HCT116 (cell line): Measurements from ENCODE around the gene TWIST1. TPM values are rescaled to one million over a fixed set of nuclear protein-coding genes. Genes with fewer than 3 reads are reported as not detected.

Experiments used
- ATAC-seq: fragments of 200-7000 bp; cut with Tn5 transposase; 2 replicates; pipeline ENCODE4 v1.9.1; 2020; ENCODE audit warnings: mild to moderate bottlenecking, moderate library complexity
- BruUV-seq: library from RNA; stranded (reverse); fragments of 400-500 nt; replicated peaks from 2 replicates; lab custom pipeline; 2021; lab: Mats Ljungman, UMichigan
- CTCF ChIA-PET: fragments of 300-600 bp; sonication (Branson Sonifier 250); formaldehyde crosslinking; loops from one replicate; lab custom pipeline; 2021; ENCODE audit warnings: antibody characterized with exemption; lab: Charles Lee
- POLR2A ChIA-PET: fragments of 300-600, 350-600 bp; sonication (Branson Sonifier 250); formaldehyde crosslinking; loops from one replicate; lab custom pipeline; 2021; ENCODE audit warnings: antibody characterized with exemption; lab: Charles Lee
- RAD21 ChIA-PET, 2 experiments: fragments of 300-600 bp; sonication (Branson Sonifier 250); formaldehyde crosslinking; loops; one replicate each; lab custom pipeline; 2023; ENCODE audit warnings: low total read pairs in 2 of 2; ENCODE audit not compliant: uncharacterized antibody in 2 of 2, unreplicated experiment in 2 of 2, low non-redundant PET in 1 of 2; lab: Charles Lee
- DNase-seq: peaks from one replicate; pipeline ENCODE4 v3.0.0-alpha.2; 2010; ENCODE audit warnings: low read depth, low spot score
- H2AFZ ChIP-seq: fragments of 200-600 bp; shearing (Covaris generic), sonication (generic); 2 replicates; pipeline ENCODE4 v1.6.1; 2017; ENCODE audit warnings: low read depth, mixed run types, mixed read lengths, antibody characterized with exemption, low read length; ENCODE audit not compliant: poor library complexity, severe bottlenecking
- H3K27ac ChIP-seq: 2 replicates; pipeline ENCODE4 v1.5.1; 2012; ENCODE audit warnings: low read depth, low read length
- H3K27me3 ChIP-seq: fragments of 200-600 bp; sonication (generic); 2 replicates; pipeline ENCODE4 v1.6.1; 2016; ENCODE audit warnings: mixed run types, low read length, mixed read lengths; ENCODE audit not compliant: insufficient read depth
- H3K36me3 ChIP-seq, 2 experiments: fragments of 200-500 bp in 1 of 2; fragments of 200-600 bp in 1 of 2; sonication (Bioruptor generic) in 1 of 2; sonication (generic) in 1 of 2; 2 replicates each; pipeline versions ENCODE4 v1.5.1 to v1.6.1; 2014 to 2016; ENCODE audit warnings: low read length in 2 of 2, inconsistent platforms in 1 of 2, mixed read lengths in 1 of 2, mixed run types in 1 of 2; ENCODE audit not compliant: insufficient read depth in 2 of 2, control insufficient read depth in 1 of 2
- H3K4me1 ChIP-seq, 2 experiments: fragments of 200-600 bp in 1 of 2; sonication (generic) in 1 of 2; 2 replicates each; pipeline versions ENCODE4 v1.5.1 to v1.6.1; 2012 to 2017; ENCODE audit warnings: low read length in 2 of 2, inconsistent platforms in 1 of 2, mild to moderate bottlenecking in 1 of 2, mixed read lengths in 1 of 2, mixed run types in 1 of 2, moderate library complexity in 1 of 2; ENCODE audit not compliant: insufficient read depth in 2 of 2, control insufficient read depth in 1 of 2
- H3K4me2 ChIP-seq: fragments of 200-600 bp; sonication (generic); 2 replicates; pipeline ENCODE4 v1.6.1; 2017; ENCODE audit warnings: mixed run types, low read length, mixed read lengths
- H3K4me3 ChIP-seq, 2 experiments: fragments of 200-600 bp in 1 of 2; sonication (generic) in 1 of 2; replicated peaks in 1 of 2; 2 replicates each; pipeline ENCODE4 v1.5.1; 2011 to 2016; ENCODE audit warnings: low read length in 2 of 2, control low read depth in 1 of 2, low read depth in 1 of 2, mild to moderate bottlenecking in 1 of 2, mixed read lengths in 1 of 2, mixed run types in 1 of 2
- H3K79me2 ChIP-seq: fragments of 200-600 bp; sonication (generic); 2 replicates; pipeline ENCODE4 v1.6.1; 2017; ENCODE audit warnings: mild to moderate bottlenecking, mixed run types, low read length, moderate library complexity, mixed read lengths; ENCODE audit not compliant: insufficient read depth
- H3K9ac ChIP-seq: fragments of 200-600 bp; sonication (generic); 2 replicates; pipeline ENCODE4 v1.6.1; 2016; ENCODE audit warnings: low read length, mixed read lengths
- H3K9me2 ChIP-seq: fragments of 200-600 bp; sonication (generic), shearing (Covaris generic); 2 replicates; pipeline ENCODE4 v1.6.1; 2017; ENCODE audit warnings: mixed run types, mild to moderate bottlenecking, moderate library complexity; ENCODE audit not compliant: insufficient read depth
- H3K9me3 ChIP-seq, 2 experiments: fragments of 200-500 bp in 1 of 2; fragments of 200-600 bp in 1 of 2; sonication (Bioruptor generic) in 1 of 2; sonication (generic) in 1 of 2; 2 replicates each; pipeline ENCODE4 v1.6.1; 2014 to 2017; ENCODE audit warnings: low read length in 2 of 2, mixed read lengths in 2 of 2, inconsistent platforms in 1 of 2, low read depth in 1 of 2, mild to moderate bottlenecking in 1 of 2, mixed run types in 1 of 2, moderate library complexity in 1 of 2; ENCODE audit not compliant: control insufficient read depth in 1 of 2, insufficient read depth in 1 of 2
- H4K20me1 ChIP-seq: fragments of 200-600 bp; sonication (generic), shearing (Covaris generic); 2 replicates; pipeline ENCODE4 v1.6.1; 2017; ENCODE audit warnings: mixed run types, mild to moderate bottlenecking, moderate library complexity; ENCODE audit not compliant: insufficient read depth
- ATF3 ChIP-seq: IDR thresholded peaks from 2 replicates; pipeline ENCODE4 v1.6.1; 2012
- CBX3 ChIP-seq: IDR thresholded peaks from 2 replicates; pipeline ENCODE4 v1.6.1; 2012; ENCODE audit warnings: low read depth
- CEBPB ChIP-seq: IDR thresholded peaks from 2 replicates; pipeline ENCODE4 v1.6.1; 2012; ENCODE audit warnings: low read depth
- CTCF ChIP-seq, 3 experiments: fragments of 200-600 bp in 1 of 3; sonication (generic) in 1 of 3; IDR thresholded peaks in 2 of 3; conservative IDR thresholded peaks in 1 of 3; 2 replicates each; pipeline ENCODE4 v1.5.1; 2012 to 2017; ENCODE audit warnings: low read depth in 2 of 3, low read length in 2 of 3, antibody characterized with exemption in 1 of 3, borderline replicate concordance in 1 of 3, control low read depth in 1 of 3, mild to moderate bottlenecking in 1 of 3, mixed read lengths in 1 of 3, mixed run types in 1 of 3, moderate library complexity in 1 of 3; ENCODE audit not compliant: insufficient read depth in 1 of 3
- EGR1 ChIP-seq: IDR thresholded peaks from 2 replicates; pipeline ENCODE4 v1.6.1; 2012; ENCODE audit warnings: low read depth
- EZH2 ChIP-seq: fragments of 200-600 bp; sonication (generic); IDR thresholded peaks from 2 replicates; pipeline ENCODE4 v1.6.1; 2017; ENCODE audit warnings: antibody characterized with exemption, mixed run types
- EZH2phosphoT487 ChIP-seq: fragments of 200-600 bp; IDR thresholded peaks from 2 replicates; pipeline ENCODE4 v1.6.1; 2018; ENCODE audit warnings: antibody characterized with exemption, borderline replicate concordance
- FOSL1 ChIP-seq: IDR thresholded peaks from 2 replicates; pipeline ENCODE4 v1.6.1; 2012; ENCODE audit warnings: low read depth
- JUND ChIP-seq: IDR thresholded peaks from 2 replicates; pipeline ENCODE4 v1.6.1; 2012
- POLR2A ChIP-seq: IDR thresholded peaks from 2 replicates; pipeline ENCODE4 v1.7.0; 2011; ENCODE audit warnings: borderline replicate concordance; ENCODE audit not compliant: insufficient read depth, insufficient read length; ENCODE audit errors: extremely low read depth
- POLR2AphosphoS5 ChIP-seq: IDR thresholded peaks from 2 replicates; pipeline ENCODE4 v1.6.1; 2011; ENCODE audit warnings: mild to moderate bottlenecking, low read depth, low read length, moderate library complexity
- RAD21 ChIP-seq: IDR thresholded peaks from 2 replicates; pipeline ENCODE4 v1.6.1; 2012; ENCODE audit warnings: low read depth, mild to moderate bottlenecking
- REST ChIP-seq: IDR thresholded peaks from 2 replicates; pipeline ENCODE4 v1.6.1; 2012; ENCODE audit warnings: low read depth
- SIN3A ChIP-seq: IDR thresholded peaks from 2 replicates; pipeline ENCODE4 v1.6.1; 2012; ENCODE audit warnings: low read depth
- SP1 ChIP-seq: IDR thresholded peaks from 2 replicates; pipeline ENCODE4 v1.6.1; 2012; ENCODE audit warnings: low read depth
- SRF ChIP-seq: IDR thresholded peaks from 2 replicates; pipeline ENCODE4 v1.6.1; 2012; ENCODE audit warnings: low read depth
- YY1 ChIP-seq: IDR thresholded peaks from 2 replicates; pipeline ENCODE4 v1.6.1; 2011; ENCODE audit warnings: low read length, low read depth, moderate library complexity, mild to moderate bottlenecking; ENCODE audit not compliant: insufficient replicate concordance; ENCODE audit errors: extremely low read depth
- ZFX ChIP-seq: fragments of 450-650 bp; IDR thresholded peaks from 2 replicates; pipeline ENCODE4 v1.6.1; 2017
- intact Hi-C: fragments of 100-400 bp; cut with micrococcal nuclease; formaldehyde crosslinking; loops from 2 replicates; pipeline ENCODE4 v1.10.0; 2022
- total RNA-seq: library from RNA; stranded (reverse); gene quantifications from one replicate; pipeline ENCODE4 v1.2.1, GENCODE V29; 2021; ENCODE audit not compliant: unreplicated experiment
- TF ChIP-seq, protein P1 (sequence below): IDR thresholded peaks from 2 replicates; pipeline ENCODE4 v1.6.1; 2012
- TF ChIP-seq, protein P2 (sequence below): IDR thresholded peaks from 2 replicates; pipeline ENCODE4 v1.6.1; 2011; ENCODE audit warnings: mild to moderate bottlenecking, low read length, moderate library complexity; ENCODE audit not compliant: insufficient replicate concordance; ENCODE audit errors: extremely low read depth

TWIST1 gene
- total RNA-seq, 1 experiment from 2014 or later: 0.86 TPM

DNA sequence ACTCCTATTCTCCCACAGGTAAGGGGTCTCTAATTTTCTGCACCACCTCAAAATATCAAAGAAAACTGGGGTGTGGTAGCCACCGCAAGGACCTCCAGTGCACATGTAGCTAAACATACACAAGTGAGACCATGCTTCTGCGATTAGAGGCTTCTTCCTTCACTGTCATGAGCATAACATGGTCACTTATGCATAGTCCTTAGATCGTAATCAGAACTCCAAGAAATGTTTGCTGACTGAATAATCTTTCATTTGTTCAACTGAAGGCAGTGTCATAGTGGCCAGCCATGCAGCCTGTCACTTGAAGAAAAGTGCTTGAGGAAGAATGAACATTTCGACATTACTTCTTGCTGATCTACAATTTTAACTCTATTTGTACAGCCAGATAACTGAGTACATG lies 14.6 kb downstream of the TWIST1 start:
- H3K9me3 ChIP-seq: no peaks in the 10 kb centered on the region
- no peak overlapping the region for H3K4me2 ChIP-seq
- H3K9ac ChIP-seq: no peak overlapping the region
- ChIA-PET CTCF (interaction anchor here (1.3 kb wide), 1 partner anchor 33 kb away, joined by 3 read pairs; no protein-coding TSS in a partner anchor), POLR2A (no interaction called here), RAD21 (interaction anchor here in 1 of 2 experiments (0.7 kb wide), 1 partner anchor 240 kb away, joined by 3 read pairs; no protein-coding TSS in a partner anchor)
- DNase-seq: no peak
- H3K4me3 ChIP-seq: no peak overlapping the region
- H3K27me3 ChIP-seq: no peaks in the 10 kb centered on the region
- BruUV-seq: no TSS peak
- TF ChIP-seq YY1 (no peak), EGR1 (no peak), CBX3 (no peak), CEBPB (no peak), EZH2phosphoT487 (no peak), SIN3A (no peak), SRF (no peak), EZH2 (no peak), POLR2AphosphoS5 (no peak), ZFX (no peak), POLR2A (no peak), RAD21 (no peak), CTCF (IDR thresholded peaks at IDR 0.05 in 2 of 3, conservative IDR thresholded peaks at IDR 0.05 in 1 of 3; ENCODE audit: borderline replicate concordance in 1 of 3, insufficient read depth in 1 of 3, low read depth in 2 of 3, low read length in 2 of 3) (no peak), FOSL1 (no peak), JUND (no peak), SP1 (no peak), ATF3 (no peak), REST (no peak)
- TF ChIP-seq, protein P1, sequence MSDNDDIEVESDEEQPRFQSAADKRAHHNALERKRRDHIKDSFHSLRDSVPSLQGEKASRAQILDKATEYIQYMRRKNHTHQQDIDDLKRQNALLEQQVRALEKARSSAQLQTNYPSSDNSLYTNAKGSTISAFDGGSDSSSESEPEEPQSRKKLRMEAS: no peak
- TF ChIP-seq, protein P2, sequence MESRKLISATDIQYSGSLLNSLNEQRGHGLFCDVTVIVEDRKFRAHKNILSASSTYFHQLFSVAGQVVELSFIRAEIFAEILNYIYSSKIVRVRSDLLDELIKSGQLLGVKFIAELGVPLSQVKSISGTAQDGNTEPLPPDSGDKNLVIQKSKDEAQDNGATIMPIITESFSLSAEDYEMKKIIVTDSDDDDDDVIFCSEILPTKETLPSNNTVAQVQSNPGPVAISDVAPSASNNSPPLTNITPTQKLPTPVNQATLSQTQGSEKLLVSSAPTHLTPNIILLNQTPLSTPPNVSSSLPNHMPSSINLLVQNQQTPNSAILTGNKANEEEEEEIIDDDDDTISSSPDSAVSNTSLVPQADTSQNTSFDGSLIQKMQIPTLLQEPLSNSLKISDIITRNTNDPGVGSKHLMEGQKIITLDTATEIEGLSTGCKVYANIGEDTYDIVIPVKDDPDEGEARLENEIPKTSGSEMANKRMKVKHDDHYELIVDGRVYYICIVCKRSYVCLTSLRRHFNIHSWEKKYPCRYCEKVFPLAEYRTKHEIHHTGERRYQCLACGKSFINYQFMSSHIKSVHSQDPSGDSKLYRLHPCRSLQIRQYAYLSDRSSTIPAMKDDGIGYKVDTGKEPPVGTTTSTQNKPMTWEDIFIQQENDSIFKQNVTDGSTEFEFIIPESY: no peak
- H2AFZ ChIP-seq: no peak overlapping the region
- no peaks in the 10 kb centered on the region for H3K79me2 ChIP-seq
- H3K27ac ChIP-seq: no peak overlapping the region
- no peak for ATAC-seq
- intact Hi-C loops: no loop called here
- H4K20me1 ChIP-seq: no peaks in the 10 kb centered on the region
- H3K9me2 ChIP-seq: no peaks in the 10 kb centered on the region
- H3K36me3 ChIP-seq: no peaks in the 10 kb centered on the region
- peaks cover 6 to 21% of the 10 kb centered on the region in 2 experiments; a peak in 3 of 4 replicates for H3K4me1 ChIP-seq
